Rectal smooth muscle tissue (tissue), 1 donor: Measurements from ENCODE around the gene AXL.

Source experiments
- H3K27ac ChIP-seq: one replicate; pipeline ENCODE4 v1.7.0; 2013; ENCODE audit warnings: low read depth, low read length, inconsistent platforms
- H3K27me3 ChIP-seq: one replicate; pipeline ENCODE4 v1.7.0; 2013; ENCODE audit warnings: low read length; ENCODE audit not compliant: control insufficient read depth, insufficient read depth
- H3K36me3 ChIP-seq: one replicate; pipeline ENCODE4 v1.7.0; 2013; ENCODE audit warnings: low read length; ENCODE audit not compliant: control insufficient read depth, insufficient read depth
- H3K4me1 ChIP-seq: one replicate; pipeline ENCODE4 v1.7.0; 2013; ENCODE audit warnings: low read length; ENCODE audit not compliant: control insufficient read depth, insufficient read depth
- H3K4me3 ChIP-seq: one replicate; pipeline ENCODE4 v1.7.0; 2013; ENCODE audit warnings: low read length
- H3K9ac ChIP-seq: one replicate; pipeline ENCODE4 v1.7.0; 2013; ENCODE audit warnings: low read length

The AXL gene

GRCh38 chr19:41311072-41311471 is 92.0 kb downstream of the AXL start:
- Histone ChIP-seq H3K4me3 (peak overlapping the region; percentile 97), H3K27ac (no peak overlapping the region), H3K36me3 (peaks cover 14% of the 10 kb centered on the region), H3K4me1 (peaks cover 15% of the 10 kb centered on the region), H3K27me3 (no peaks in the 10 kb centered on the region), H3K9ac (no peak overlapping the region)
